Measurements from ENCODE around the gene PYROXD2.
"Not testable (repeated sequence)": the region's sequence is repeated elsewhere in the genome, so short reads cannot be mapped to it uniquely, and the experiment has no call there.

Gene PYROXD2

DNA sequence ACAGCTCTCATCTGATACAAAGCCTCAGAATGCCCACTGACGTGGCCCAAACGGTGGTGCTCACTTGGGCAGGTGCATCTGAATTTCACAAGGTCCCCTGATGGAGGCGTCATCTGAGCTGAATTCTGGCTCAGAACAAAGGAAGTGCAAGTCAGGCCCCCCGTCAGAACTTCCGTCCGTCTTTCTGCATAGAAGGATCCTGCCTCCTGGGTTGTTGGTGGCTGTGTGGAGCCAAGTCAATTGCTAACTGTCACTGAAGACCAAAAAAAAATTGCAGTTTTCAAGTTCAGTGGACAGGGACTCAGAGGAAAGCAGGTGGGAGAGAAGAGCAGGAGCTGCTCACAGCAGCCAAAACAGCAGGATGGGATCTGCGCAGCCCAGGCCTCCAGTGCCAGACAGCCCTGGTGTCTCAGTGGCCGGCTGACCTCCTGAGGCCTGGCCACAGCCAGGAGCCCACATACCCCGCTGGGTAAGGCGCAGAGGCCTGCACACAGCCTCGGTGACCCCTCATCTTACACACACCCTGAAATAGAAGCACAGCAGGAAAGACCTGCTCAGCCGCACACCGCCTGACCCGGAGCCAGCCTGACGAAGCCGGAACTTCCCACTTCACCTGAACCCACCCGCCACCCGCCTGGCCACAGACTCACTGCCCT is 49.4 kb downstream of the PYROXD2 start:
- DNase-seq (ENCODE audit: low read depth) = no peak

DNA sequence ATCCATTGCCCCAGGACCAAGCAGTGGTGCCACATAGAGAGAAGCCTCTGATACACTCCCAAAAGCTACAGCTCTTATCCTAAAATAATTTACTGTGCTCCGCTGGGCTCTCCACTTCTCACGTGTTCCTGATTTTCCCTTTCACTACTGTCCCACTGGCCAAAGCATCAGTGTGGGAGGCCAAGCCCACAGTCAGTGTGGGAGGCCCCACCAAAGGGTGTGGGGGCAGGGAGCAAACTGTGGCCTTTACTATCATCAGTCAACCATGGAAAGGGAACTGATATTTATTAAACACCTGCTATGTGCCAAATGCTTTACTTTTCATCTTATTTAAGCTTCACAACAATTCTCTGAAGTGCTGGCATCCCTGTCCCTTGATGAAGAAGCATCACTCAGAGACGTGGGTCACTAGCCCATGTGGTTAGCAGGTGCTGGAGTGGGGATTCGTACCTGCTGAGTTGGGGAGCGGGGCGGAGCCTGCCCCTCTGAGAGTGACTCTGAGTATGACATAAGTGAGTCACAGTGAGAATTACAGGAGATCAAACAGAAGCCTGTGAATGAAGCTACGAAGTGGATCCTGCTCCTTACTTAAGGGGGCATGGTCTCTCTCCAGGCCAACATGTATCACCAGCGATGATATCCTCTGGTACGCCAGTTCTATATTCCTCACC is 50.4 kb downstream of the PYROXD2 start:
- DNase-seq (ENCODE audit: low read depth) = no peak

DNA sequence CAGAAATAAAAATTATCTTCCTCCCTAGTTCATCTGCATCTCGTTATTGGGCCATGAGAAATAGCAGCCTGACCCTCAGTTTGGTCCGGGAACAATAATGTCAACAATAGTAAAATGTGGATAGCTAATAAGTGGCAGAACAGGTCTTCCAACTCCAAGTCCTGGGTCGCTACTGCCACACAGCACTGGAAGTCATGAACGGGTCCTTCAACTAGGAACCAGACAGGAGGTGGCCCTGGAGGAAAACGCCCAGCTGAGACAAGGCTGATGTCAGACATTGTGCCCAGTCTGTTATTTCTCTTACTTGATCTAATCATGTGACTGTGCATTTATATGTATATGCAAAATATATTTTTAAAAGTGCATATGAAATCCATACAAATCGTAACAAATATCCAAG is 51.8 kb downstream of the PYROXD2 start:
- no peak for DNase-seq (ENCODE audit: low read depth)

DNA sequence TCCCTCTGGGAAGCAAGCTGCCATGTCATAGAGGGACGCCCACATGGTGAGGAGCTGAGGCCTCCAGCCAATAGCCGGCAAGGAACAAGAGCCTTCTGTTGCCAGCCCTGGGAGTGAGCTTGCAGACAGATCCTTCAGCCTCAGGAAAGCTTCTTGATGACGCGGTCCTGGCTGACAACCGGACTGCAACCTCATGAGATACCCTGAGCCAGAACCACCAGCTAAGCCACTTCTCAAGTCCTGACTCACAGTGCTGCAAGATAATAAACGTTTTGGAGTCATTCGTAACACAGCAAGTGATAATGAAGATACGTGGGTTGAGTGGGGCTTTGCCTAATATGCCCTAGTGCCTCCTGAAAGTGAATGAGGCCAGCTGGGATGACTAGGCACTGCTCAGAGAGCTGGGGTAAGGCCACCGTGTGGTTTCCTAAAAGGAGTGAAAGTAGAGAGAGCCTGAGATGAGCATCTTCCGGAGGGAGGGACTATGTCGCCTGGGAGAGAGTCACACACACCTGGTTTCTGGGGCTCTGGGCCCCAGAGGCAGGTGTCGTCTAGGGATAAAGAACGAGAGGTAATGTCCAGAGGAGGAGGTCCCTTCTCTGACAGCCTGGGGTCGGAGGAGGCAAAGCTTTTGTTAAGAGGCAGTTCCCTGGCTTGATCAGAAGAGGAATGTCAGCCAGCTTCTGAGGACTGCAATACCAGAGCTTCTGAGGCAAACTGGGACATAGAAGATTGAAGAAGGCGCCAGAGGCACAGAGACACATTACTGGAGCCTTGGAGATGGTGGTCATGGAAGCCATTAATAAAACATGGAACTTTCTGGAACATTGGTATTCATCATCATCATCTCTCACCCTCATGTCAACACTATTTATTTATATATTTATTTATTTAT is 53.6 kb downstream of the PYROXD2 start:
- DNase-seq (ENCODE audit: low read depth) = peak; percentile 98

DNA sequence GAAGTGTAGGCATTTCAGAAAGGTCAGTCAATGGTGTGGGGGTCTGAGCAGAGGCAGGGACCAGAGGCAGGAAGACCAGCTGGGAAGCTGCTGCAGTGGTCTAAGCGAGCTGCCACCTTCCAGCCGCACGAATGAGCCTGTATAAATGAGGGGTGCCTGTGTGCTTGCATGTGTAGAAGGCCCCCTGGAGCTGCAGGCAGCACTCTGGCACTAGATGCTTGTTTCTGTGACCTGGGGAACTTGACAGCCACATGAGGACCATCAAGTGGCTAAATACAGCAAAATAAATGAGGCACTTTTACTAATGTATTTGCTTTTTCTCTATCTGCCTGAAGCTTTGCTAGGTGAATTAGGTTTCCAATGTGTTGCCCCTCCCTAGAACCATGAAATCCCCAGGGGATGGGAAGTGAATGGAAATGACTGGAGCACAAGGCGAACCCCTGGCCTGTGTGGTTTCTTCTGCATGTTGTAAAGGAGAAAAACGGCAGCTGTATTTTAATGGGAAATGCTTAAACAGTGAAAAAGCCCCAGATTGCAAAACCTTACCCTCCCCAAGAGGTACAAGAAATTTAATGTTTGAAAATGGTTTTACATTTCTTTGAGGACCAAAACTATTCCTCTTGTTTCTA is 57.7 kb downstream of the PYROXD2 start:
- DNase-seq (ENCODE audit: low read depth) = peak; percentile 69

DNA sequence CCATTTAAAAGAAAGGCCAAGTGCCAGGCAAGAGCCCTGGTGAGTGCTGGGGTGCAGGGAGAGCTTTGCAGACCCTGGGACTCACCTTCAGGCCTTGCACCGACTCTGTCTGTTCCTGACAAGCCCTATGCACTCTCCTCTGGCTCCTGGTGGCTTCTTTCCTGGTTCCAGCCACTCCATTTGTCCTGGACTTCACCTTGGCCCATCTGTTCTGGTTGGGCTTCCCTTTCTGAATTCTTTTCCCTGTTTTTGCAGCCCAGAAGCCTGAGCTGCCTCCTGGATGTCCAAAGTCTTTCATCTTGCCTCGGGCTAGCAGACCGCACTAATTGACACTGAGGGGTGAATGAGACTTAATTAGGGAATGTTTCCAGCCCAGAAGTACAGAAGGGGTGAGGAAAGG is 60.5 kb downstream of the PYROXD2 start:
- no peak for DNase-seq (ENCODE audit: low read depth)

DNA sequence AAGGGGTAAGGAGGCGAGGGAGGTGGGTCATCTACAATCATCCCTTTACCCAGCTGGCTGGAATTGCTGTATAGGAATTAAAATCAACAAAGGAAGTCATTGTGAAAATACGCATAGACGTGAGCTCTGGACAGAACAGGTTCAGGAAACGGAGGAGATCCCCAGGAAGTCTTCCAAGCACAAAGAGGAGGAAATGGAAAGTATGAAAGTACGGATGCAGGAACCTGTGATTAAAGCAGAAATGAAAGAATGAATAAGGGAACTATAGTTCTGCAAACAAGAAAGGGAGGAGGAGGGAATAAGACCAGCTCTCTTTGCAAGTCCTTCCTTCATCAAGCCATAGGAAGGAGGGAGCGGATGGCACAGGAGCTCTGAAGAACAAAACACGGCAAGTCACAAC is 61.8 kb downstream of the PYROXD2 start:
- no peak for DNase-seq (ENCODE audit: low read depth)

DNA sequence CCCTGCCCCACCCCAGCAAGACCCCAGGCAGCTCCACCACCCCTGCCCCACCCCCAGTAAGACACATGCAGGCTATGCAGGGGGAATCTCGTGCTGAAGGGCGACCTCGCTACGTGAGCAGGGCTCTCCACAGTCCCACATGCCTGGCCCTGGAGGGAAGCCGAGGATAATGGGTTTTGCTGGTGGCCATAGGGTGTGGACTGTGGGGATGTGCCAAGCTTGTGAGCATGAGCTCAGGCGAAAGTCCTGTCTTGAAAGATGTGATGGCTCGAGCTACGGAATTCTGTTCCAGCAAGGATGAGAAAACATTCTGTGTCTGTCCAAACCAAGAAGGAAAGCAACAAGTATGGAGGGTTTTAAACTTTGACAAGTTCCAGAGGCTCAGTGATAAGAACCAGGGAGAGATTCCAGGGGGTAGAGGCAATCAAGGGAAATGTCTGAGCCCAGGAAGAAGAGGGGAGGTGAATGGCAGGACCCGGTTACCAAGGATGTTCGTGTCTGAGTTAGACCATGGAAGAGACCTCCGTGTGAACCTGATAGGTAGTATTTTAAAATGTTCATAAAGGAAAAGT is 63.1 kb downstream of the PYROXD2 start:
- no peak for DNase-seq (ENCODE audit: low read depth)

DNA sequence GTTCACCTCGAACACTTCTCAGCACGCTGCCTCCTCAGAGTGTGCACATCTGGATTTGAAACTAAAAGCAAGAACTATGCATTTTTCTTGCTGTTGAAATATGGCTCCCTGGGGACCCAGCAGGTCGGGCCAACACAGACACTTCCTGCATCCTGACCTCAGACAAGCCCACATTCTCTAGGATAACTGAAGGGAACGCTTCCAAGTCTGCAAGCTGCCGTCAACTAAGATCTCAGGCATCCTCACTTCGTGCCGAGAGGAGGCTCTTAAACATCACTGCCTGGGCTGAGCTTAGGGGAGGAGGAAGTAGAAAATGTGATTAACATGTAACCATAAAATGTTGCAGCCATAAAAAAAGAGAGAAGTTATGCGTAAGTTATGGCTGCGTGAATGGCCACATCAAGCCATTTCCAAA is 65.5 kb downstream of the PYROXD2 start:
- peak; percentile 100 for DNase-seq (ENCODE audit: low read depth)

DNA sequence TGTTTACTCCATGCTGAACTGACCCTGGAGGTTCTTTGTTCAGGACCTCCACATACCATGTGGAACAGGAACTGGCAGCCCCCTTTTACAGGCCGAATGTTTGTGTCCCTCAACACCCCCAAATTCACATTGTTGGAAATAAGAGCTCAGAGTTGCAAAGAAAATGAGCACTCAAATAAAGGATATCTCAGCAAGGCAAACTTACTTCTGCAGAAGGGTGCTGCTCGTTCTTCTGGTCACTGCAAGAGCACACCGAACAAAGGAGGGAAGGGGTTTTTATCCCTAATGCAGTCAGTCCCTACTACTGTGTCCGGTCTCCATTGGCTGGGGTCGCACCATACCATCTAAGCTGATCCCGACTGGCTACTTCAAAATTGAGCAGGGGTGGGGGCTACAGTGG is 68.1 kb downstream of the PYROXD2 start:
- no peak for DNase-seq (ENCODE audit: low read depth)

DNA sequence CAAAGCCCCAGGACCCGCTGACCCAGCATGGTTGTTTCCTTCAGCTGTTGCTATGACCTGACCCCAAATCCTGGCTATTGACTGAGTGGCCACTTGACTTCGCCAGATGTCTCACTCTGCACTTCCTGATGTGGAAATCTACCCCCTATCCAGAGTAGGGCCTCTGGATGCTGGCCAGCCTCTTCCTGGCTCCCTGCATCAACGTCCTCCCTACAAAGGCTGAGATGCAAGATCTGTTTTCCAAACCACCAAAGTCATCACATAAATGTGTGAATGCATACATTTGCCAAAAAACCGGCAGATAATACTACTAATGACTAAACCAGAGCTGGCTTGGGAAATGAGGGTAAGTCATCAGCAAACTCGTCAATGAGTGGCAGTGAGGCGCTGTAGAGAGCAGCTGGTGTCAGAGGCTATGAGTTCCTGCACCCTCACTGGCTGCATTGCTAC is 70.4 kb downstream of the PYROXD2 start:
- DNase-seq (ENCODE audit: low read depth) = peak; percentile 73

DNA sequence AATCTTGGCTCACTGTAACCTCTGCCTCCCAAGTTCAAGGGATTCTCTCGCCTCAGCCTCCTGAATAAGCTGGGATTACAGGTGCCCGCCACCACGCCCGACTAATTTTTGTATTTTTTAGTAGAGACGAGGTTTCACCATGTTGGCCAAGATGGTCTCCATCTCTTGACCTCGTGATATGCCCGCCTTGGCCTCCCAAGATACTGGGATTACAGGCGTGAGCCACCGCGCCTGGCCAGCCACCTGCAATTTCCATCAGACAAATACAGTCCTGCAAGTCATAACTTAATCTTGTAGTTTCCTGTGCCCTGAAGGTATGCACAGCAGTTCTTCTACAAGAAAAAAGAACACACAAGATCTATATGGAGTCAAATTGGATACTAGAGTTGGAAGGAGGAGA is 73.3 kb downstream of the PYROXD2 start:
- not testable (repeated sequence) for DNase-seq (ENCODE audit: low read depth)

DNA sequence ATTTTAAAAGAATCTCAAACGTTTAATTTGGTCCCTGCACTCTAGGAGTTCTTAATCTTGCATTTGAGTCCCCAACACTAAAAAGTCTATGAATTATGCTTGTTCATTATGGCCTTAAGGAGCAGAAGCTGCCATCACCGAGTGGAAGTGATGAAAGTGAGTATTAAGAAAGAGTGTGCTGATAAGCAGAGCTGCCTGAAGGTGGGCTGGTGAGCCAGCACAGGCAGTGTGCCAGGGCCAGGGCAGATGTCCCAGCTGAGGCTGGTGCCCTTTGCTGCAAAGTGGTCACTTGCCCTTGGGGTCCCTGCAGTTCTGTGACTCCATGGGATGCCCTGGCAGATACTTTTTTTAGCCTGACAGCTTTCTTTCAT is 74.1 kb downstream of the PYROXD2 start:
- no peak for DNase-seq (ENCODE audit: low read depth)

DNA sequence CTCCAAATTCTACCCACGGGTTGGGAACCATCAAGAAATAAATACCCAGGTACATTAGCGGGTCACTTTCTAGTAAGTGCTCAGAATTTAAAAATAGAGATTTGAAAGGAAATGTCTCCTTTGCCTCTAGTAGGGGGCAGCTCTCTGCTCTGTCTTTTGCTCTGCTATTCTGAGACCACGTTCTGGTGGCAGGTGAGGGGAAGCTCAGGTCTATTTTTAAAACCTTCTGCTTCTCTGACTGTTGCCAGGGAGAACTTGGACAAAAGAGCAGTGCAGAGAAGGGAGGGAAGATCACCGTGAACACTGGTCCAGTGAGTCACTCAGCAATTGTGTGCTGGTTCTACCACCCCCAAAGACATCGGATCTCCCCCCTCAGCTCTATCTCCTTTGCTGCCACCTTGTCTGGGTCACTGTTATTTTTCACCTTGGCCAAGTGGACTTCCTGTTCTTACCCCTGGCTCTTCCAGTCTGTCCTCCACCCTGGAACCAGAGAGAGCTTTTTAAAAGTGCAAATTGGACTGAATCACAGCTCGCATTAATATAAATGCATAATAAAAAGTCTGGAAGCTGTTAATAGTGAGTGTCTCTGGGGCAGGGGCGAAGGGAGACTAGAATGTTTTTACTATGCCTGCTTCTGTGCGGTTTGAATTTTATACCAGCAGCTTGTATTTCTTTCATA is 74.6 kb downstream of the PYROXD2 start:
- DNase-seq (ENCODE audit: low read depth) = peak; percentile 32

DNA sequence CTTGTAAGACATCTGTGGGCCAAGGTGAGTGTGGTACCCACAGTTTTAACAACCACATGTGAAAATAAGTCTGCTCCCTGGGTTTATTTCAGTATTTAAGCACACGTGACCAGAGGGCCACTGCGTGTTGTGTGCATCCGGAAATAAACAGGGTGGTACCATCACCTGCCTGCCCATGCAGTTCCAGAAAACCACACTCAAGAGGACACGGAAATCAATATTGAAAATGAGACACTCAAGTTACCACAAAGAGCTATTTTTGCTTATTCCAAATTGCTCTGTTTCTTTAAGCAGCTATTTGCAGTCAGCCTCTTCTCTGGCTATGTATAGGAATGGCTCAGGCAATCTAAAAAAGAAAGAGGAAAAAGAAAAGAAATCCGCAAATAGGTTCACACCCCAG is 75.2 kb downstream of the PYROXD2 start:
- DNase-seq (ENCODE audit: low read depth) = no peak

DNA sequence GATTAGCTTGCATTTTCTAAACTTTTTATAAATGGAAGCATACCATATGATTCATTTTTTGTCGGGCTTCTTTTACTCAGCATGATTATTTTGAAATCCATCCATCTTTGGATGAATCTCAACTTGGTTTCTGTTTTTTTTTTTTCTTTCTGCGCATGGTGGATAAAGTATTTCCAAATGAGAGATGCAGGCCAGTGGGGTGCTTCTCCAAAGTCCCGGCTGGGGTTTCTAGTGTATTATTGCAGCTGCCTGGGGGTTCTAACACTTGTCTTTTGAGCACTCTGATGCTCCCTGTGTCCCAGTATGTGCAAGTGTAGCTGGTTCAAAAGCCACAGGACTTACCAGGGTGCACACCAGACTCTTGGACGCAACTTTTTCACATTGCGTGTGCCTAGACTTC is 76.1 kb downstream of the PYROXD2 start:
- DNase-seq (ENCODE audit: low read depth) = no peak

DNA sequence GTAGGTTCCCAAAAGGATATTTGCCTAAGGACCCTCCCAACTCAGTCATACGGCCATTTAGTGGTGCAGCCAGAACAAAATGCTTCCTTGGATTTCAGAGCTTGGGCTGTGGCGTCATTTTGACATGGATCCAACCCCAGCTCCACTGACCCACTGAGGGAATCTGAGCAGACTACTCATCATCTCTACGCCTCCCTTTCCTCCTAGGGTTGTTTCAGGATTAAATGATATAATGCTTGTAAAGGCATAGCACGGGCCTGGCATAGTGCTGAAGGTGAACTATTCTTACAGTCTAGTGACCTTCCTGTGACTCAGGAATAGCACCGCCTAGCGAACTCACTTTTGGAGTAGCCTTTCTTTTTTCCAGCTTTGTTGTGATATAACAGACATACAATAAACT is 76.7 kb downstream of the PYROXD2 start:
- DNase-seq (ENCODE audit: low read depth) = no peak

DNA sequence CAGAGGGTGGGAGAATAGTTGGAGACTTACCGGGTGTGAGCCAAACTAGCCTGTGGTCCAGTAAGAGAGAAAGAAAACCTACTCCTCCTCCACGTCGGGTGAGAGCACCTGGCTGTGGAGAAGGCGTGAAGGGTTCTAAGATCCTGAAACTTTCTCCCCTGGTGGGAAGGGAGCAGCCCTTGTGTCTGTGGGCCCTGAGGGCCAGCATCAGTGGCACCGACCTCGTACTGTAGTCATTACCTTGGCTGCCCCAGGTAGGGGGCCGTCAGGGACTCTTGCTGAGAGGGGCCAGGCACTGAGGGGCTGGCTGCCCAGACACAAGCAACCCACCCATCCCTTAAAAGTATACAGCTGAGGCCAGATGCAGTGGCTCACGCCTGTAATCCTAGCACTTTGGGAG is 77.5 kb downstream of the PYROXD2 start:
- no peak for DNase-seq (ENCODE audit: low read depth)
